Activated T-cell treated with anti-CD3 and anti-CD28 coated beads for 24 hours (primary cell): ENCODE measurements around the gene RASA3.

Experiments
- DNase-seq: peaks from one replicate; pipeline ENCODE4 v3.0.0-alpha.2; 2020; ENCODE audit warnings: low read depth

RASA3 gene

GRCh38 chr13:113934576-113934975 lies 197.8 kb downstream of the RASA3 start:
- DNase-seq, result no peak

DNA sequence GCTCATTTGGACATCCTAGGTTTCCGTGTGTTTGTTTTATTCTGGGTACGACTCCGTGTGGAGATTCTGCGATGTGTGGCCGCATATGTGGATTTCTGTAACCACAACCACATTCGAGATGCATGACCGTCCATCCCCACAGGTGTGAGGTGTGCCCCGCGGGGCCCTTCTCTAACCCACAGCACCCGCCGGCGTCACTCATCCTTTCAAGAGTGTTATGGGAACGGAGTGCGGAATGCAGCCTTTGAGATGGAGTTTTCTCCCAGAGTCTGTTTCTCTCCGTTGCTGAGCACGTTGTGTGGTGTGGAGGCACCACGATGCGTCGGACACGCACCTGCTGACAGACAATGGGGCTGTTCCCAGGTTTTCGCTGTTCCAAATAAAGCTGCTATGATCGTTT lies 198.5 kb downstream of the RASA3 start:
- DNase-seq, result no peak

DNA sequence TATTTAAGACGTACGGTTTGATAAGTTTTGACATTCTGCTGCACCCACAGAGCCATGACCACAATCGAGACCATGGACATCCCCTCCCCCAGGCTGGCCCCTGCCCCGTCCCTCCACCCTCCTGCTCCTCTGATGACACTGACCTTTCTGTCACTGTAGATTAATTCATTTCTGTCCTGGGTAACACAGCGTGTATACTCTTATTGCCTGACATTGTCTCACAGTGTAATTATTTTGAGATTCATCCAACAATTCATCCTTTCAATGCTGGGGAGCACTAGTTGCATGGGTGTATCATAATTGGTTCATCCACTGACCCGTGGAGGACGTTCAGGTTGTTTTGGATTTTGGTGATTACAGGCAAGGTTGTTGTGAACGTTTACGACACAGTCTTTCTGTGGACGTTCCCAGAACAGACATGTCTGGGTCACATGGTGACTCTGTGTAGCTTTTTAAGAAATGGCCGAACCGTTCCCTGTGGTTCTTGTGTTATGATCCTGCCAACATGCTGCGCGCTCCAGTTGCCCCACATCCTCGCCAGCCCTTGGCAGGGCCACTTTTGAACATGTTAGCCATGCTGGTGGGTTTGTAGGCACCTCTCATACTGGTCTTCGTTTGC lies 200.5 kb downstream of the RASA3 start:
- no peak for DNase-seq

DNA sequence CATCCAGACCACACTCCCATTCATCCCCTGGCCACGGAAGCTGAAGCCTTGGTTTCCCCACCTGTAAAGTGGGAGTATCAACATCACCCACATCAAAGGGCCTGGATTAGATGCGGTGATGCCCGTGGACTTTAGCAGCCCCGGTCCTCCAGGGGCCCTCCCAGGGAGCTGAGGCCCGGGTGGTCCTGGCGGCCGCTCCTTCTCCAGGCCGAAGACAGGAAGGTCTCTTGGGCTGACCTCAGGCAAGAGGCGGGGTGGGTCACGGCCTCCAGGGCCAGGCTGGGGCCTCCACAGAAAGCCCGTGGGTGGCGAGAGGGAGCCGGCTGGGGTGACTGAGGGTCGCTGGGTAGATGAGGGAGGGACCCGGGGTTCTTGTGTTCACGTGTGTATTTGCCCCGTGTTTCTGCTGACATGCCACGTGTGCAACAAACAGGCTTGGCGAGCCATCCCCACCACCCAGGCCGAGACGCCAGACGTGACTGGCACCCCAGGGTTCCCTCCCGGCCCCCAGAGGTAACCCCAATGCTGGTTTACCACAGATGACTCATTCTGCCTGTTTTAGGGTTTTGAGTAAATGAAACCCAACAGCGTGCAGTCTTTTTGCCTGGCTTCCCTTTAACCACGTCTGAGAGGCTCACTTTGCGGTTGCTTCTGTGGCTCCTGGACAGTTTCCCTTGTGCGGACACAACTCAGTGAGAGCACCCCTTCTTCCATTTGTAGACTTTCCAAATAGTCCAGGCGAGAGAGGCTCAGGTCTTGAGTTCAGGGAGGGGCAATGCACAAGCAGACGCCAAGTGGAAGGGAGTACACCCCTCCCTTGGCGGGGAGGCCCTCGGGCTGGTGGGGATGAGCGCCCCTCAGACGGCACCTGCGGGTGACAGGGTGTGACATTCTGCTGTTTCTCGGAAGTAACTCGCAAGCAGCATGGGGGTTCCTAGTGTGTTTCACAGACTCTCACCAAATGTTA lies 201.5 kb downstream of the RASA3 start:
- DNase-seq, result peak; percentile 21

GRCh38 chr13:113929628-113930615 lies 202.5 kb downstream of the RASA3 start:
- no peak for DNase-seq

GRCh38 chr13:113928685-113929627 lies 203.5 kb downstream of the RASA3 start:
- DNase-seq, result no peak
